Activated T-helper 1 cell treated with anti-CD3 and anti-CD28 coated beads, Interleukin-12 subunit alpha, Interleukin-12 subunit beta, Interleukin-2, Interleukin-4 antibody, amounts not matched to agents 30 ng/mL and 10 ng/mL and 1 ng/mL, durations not matched to agents 14 hours and 24 hours and 36 hours (primary cell): Measurements from ENCODE around the gene ADGRA1. TPM values are rescaled to one million over a fixed set of nuclear protein-coding genes. Genes with fewer than 3 reads are reported as not detected.
"Not testable (repeated sequence)": the region's sequence is repeated elsewhere in the genome, so short reads cannot be mapped to it uniquely, and the experiment has no call there.

ENCODE experiments used
- DNase-seq: peaks from one replicate; pipeline ENCODE4 v3.0.0; 2021; ENCODE audit warnings: low spot score
- H3K27ac Mint-ChIP-seq: one replicate; pipeline ENCODE4 v1.8.0; 2021; ENCODE audit warnings: mild to moderate bottlenecking, mixed read lengths
- H3K27me3 Mint-ChIP-seq: one replicate; pipeline ENCODE4 v1.8.0; 2022; ENCODE audit warnings: mild to moderate bottlenecking, moderate library complexity, mixed read lengths; ENCODE audit not compliant: insufficient read depth
- H3K36me3 Mint-ChIP-seq: one replicate; pipeline ENCODE4 v1.8.0; 2021; ENCODE audit warnings: low read depth, mixed read lengths
- H3K4me1 Mint-ChIP-seq: one replicate; pipeline ENCODE4 v1.8.0; 2021; ENCODE audit warnings: low read depth, mixed read lengths
- H3K4me3 Mint-ChIP-seq: one replicate; pipeline ENCODE4 v1.8.0; 2021; ENCODE audit warnings: mild to moderate bottlenecking, moderate library complexity, mixed read lengths
- H3K9me3 Mint-ChIP-seq: one replicate; pipeline ENCODE4 v1.8.0; 2021; ENCODE audit warnings: mixed read lengths
- intact Hi-C: fragments of 100-400 bp; cut with micrococcal nuclease; formaldehyde crosslinking; loops from one replicate; pipeline ENCODE4 v1.15.1; 2024
- total RNA-seq: library from RNA; stranded (reverse); gene quantifications from 2 replicates; pipeline ENCODE4 v1.2.3, GENCODE V29; 2022

ADGRA1 gene
- total RNA-seq, 1 donor from 2014 or later = not detected

- no peaks in the 10 kb centered on the region for H3K9me3 Mint-ChIP-seq
- H3K36me3 Mint-ChIP-seq = no peaks in the 10 kb centered on the region
- H3K4me3 Mint-ChIP-seq = no peak overlapping the region
- H3K27ac Mint-ChIP-seq = no peak overlapping the region
- intact Hi-C loops = no loop called here
- no peaks in the 10 kb centered on the region for H3K4me1 Mint-ChIP-seq
- no peak for DNase-seq
- no peaks in the 10 kb centered on the region for H3K27me3 Mint-ChIP-seq
Observed at GRCh38 chr10:133135116-133135465, 47.4 kb downstream of the ADGRA1 start.

- H3K36me3 Mint-ChIP-seq, H3K9me3 Mint-ChIP-seq, H3K27ac Mint-ChIP-seq, intact Hi-C loops, H3K27me3 Mint-ChIP-seq, DNase-seq, H3K4me3 Mint-ChIP-seq, H3K4me1 Mint-ChIP-seq: not testable (repeated sequence)
Observed at GRCh38 chr10:133137486-133138145, 49.9 kb downstream of the ADGRA1 start.

- Mint-ChIP-seq H3K27ac (no peak overlapping the region), H3K36me3 (no peaks in the 10 kb centered on the region), H3K4me3 (no peak overlapping the region), H3K4me1 (peaks cover 8% of the 10 kb centered on the region), H3K27me3 (no peaks in the 10 kb centered on the region), H3K9me3 (no peaks in the 10 kb centered on the region)
- intact Hi-C loops = no loop called here
- DNase-seq = no peak
Observed at GRCh38 chr10:133139551-133140065, 51.9 kb downstream of the ADGRA1 start.

GRCh38 chr10:133140417-133141143, 52.9 kb downstream of the ADGRA1 start:
- Mint-ChIP-seq H3K9me3 (no peaks in the 10 kb centered on the region), H3K36me3 (no peaks in the 10 kb centered on the region), H3K4me1 (peaks cover 8% of the 10 kb centered on the region), H3K27ac (no peak overlapping the region), H3K27me3 (peaks cover 3% of the 10 kb centered on the region), H3K4me3 (no peak overlapping the region)
- no peak for DNase-seq
- intact Hi-C loops = no loop called here

GRCh38 chr10:133141144-133141957, 53.6 kb downstream of the ADGRA1 start:
- no peak overlapping the region for H3K27ac Mint-ChIP-seq
- no peaks in the 10 kb centered on the region for H3K36me3 Mint-ChIP-seq
- H3K4me3 Mint-ChIP-seq = no peak overlapping the region
- H3K27me3 Mint-ChIP-seq = peaks cover 4% of the 10 kb centered on the region
- H3K9me3 Mint-ChIP-seq = no peaks in the 10 kb centered on the region
- intact Hi-C loops = no loop called here
- no peak for DNase-seq
- peaks cover 8% of the 10 kb centered on the region for H3K4me1 Mint-ChIP-seq

GRCh38 chr10:133141958-133142340, 54.2 kb downstream of the ADGRA1 start:
- peaks cover 8% of the 10 kb centered on the region for H3K27me3 Mint-ChIP-seq
- H3K9me3 Mint-ChIP-seq = no peaks in the 10 kb centered on the region
- H3K36me3 Mint-ChIP-seq = no peaks in the 10 kb centered on the region
- no peak overlapping the region for H3K4me3 Mint-ChIP-seq
- no peak overlapping the region for H3K27ac Mint-ChIP-seq
- peaks cover 8% of the 10 kb centered on the region for H3K4me1 Mint-ChIP-seq
- no peak for DNase-seq
- intact Hi-C loops = no loop called here

GRCh38 chr10:133142523-133143199, 54.9 kb downstream of the ADGRA1 start:
- Mint-ChIP-seq H3K4me3 (no peak overlapping the region), H3K4me1 (peaks cover 8% of the 10 kb centered on the region), H3K9me3 (peaks cover 4% of the 10 kb centered on the region), H3K27ac (no peak overlapping the region), H3K36me3 (no peaks in the 10 kb centered on the region), H3K27me3 (peaks cover 12% of the 10 kb centered on the region)
- intact Hi-C loops = no loop called here
- no peak for DNase-seq

- intact Hi-C loops = no loop called here
- no peak for DNase-seq
- H3K4me3 Mint-ChIP-seq = no peak overlapping the region
Observed at GRCh38 chr10:133143200-133143533, 55.4 kb downstream of the ADGRA1 start.

GRCh38 chr10:133143546-133143945, 55.8 kb downstream of the ADGRA1 start:
- DNase-seq = no peak
- H3K27ac Mint-ChIP-seq = no peak overlapping the region
- intact Hi-C loops = no loop called here

More at GRCh38 chr10:133143200-133143533, 55.4 kb downstream of the ADGRA1 start:
- Mint-ChIP-seq H3K27ac (no peak overlapping the region), H3K9me3 (peaks cover 10% of the 10 kb centered on the region), H3K36me3 (no peaks in the 10 kb centered on the region), H3K27me3 (peaks cover 12% of the 10 kb centered on the region), H3K4me1 (peaks cover 8% of the 10 kb centered on the region)

GRCh38 chr10:133144771-133145170, 57.0 kb downstream of the ADGRA1 start:
- DNase-seq = no peak
- no peak overlapping the region for H3K27ac Mint-ChIP-seq
- intact Hi-C loops = loop anchor here (1.0 to 2.0 kb wide), 3 partner anchors 115 to 174 kb away; no protein-coding TSS in a partner anchor
- peaks cover 8% of the 10 kb centered on the region for H3K4me1 Mint-ChIP-seq
- H3K36me3 Mint-ChIP-seq = no peaks in the 10 kb centered on the region
- H3K9me3 Mint-ChIP-seq = peaks cover 20% of the 10 kb centered on the region
- H3K4me3 Mint-ChIP-seq = no peak overlapping the region
- H3K27me3 Mint-ChIP-seq = peaks cover 17% of the 10 kb centered on the region

More at GRCh38 chr10:133143546-133143945, 55.8 kb downstream of the ADGRA1 start:
- H3K4me1 Mint-ChIP-seq = peaks cover 8% of the 10 kb centered on the region
- no peak overlapping the region for H3K4me3 Mint-ChIP-seq
- H3K36me3 Mint-ChIP-seq = no peaks in the 10 kb centered on the region
- H3K27me3 Mint-ChIP-seq = peaks cover 12% of the 10 kb centered on the region
- peaks cover 10% of the 10 kb centered on the region for H3K9me3 Mint-ChIP-seq

- Mint-ChIP-seq H3K27ac (no peak overlapping the region), H3K9me3 (peaks cover 26% of the 10 kb centered on the region), H3K36me3 (no peaks in the 10 kb centered on the region), H3K27me3 (peaks cover 32% of the 10 kb centered on the region), H3K4me1 (no peaks in the 10 kb centered on the region), H3K4me3 (no peak overlapping the region)
- intact Hi-C loops = no loop called here
- DNase-seq = no peak
Observed at GRCh38 chr10:133150226-133150625, 62.5 kb downstream of the ADGRA1 start.

- intact Hi-C loops = no loop called here
- no peaks in the 10 kb centered on the region for H3K36me3 Mint-ChIP-seq
- H3K9me3 Mint-ChIP-seq = peaks cover 26% of the 10 kb centered on the region
- no peak for DNase-seq
- H3K27me3 Mint-ChIP-seq = peaks cover 29% of the 10 kb centered on the region
- no peaks in the 10 kb centered on the region for H3K4me1 Mint-ChIP-seq
- H3K4me3 Mint-ChIP-seq = no peak overlapping the region
- no peak overlapping the region for H3K27ac Mint-ChIP-seq
Observed at GRCh38 chr10:133150656-133151055, 62.9 kb downstream of the ADGRA1 start.
